GM11168 (cell line): ENCODE data around the gene ORC3.

ENCODE experiments used
- in situ Hi-C: fragments of 300-500 bp; cut with MboI; formaldehyde crosslinking; loops from one replicate; pipeline ENCODE4 v1.12.0; 2022; ENCODE audit warnings: low sequenced_read_pairs; ENCODE audit not compliant: unreplicated experiment

Gene ORC3

DNA sequence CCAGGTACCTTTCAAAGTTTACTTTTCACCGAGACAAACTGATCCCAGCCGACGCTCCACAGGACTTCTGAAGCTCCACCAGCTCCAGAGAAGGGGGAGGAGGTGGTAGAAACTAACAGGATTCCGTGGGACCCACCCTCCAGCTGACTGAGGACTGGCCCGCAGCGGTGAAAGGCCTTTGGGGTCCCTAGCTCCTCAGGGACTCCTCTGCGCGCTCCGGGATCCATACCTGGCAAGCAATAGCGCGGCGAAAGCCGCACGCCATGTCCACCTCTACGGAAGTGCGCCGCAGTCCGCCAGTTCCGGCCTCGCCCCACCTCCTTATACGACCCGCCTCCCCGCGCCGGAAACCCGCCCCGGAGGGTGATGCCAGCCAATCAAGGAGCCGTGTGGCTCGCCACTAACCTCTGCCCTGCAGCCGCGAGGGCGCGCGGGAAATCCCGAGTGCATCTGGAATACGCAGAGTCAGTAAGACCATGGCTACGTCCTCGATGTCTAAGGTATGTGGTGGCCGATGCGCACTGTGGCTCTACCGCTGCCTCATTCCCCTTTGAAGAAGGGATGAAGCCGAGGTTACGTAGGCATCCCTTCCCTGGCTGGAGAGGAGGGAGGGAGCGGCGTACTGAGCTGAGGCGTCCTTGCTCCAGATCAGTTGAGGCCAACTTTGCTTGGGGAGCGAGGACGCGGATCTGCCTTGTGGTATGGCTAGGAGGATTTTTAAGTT, at the start of gene ORC3, which contains the start of gene RARS2:
Gene ORC3, plus strand, starts transcription at position 443 of the 724 bp plus-strand sequence. Its CDS starts 34 bp downstream, at position 477.
Gene RARS2, minus strand, starts transcription at position 295 of the 724 bp plus-strand sequence. Its CDS starts 30 bp downstream, at position 265.
- in situ Hi-C loops = no loop called here

DNA sequence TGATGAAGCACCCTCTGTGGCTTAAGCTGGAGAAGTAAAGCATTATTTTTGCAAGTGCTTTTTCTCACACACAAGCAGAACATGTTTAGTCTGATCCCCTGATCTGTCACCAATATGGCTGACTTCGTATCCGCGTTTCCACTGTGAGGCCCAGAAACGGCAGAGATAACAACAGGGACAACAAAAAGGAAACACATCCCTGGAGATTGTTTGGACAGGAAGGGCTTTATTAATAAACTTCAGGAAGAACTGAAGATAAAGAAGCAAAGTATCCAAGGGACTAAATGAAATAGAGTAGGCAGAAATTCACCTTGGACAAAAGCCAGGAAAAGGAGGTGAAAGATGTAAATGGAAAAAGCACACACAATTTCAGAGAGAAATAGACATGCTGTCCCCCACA, 49.4 kb upstream of the ORC3 start:
- in situ Hi-C loops = no loop called here

GRCh38 chr6:87541041-87541440, 48.9 kb upstream of the ORC3 start:
- in situ Hi-C loops = no loop called here

GRCh38 chr6:87541744-87542143, 48.2 kb upstream of the ORC3 start:
- in situ Hi-C loops = no loop called here

DNA sequence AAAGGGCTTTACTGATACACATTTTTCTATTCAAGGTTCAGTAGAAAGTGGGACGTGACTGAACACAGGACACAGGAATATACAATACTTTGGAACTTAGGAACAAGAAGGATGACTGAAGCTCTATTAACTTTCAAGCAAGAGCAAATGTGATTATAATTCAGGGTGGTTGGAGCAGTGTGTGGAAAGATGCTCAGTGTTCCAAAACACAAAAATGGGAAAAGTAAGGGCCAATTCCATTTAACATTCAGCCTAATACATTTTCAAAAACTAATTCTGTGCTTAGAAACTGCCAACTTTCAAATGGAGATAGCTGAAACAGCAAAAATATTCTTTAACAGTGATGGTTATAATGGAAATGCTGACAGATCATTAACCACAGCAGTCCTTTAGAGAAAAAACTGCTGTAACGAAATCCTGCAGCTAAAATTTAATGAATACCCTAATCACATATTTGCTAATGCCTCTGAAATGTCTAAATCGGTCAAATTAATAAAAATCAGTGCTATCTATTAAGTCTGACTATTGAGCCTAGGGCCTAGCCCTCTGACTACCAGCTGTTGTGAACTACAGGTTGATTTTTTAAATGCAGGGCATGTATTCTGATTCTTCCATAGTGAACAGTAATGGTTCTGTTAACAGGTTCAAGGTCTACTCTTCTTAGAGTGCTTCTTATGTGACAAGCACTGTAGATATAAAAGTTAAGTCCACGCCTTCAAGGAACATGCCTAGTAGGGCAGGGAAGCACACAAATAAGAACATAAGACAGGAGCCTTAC, 46.0 kb upstream of the ORC3 start:
- in situ Hi-C loops = no loop called here

DNA sequence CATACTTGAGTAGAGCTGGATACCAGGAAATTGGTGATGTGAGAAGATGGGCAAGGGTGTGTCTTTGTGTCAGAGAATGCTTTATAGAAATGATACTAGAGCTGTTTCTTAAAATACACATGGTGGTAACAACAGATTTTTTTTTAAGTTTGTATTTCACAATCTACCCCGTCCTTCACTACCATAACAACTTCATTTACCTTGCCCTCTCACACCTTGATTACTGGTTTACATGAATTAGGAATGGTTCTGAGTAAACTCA, 45.5 kb upstream of the ORC3 start:
- in situ Hi-C loops = no loop called here

GRCh38 chr6:87551799-87552198, 38.1 kb upstream of the ORC3 start:
- in situ Hi-C loops = no loop called here

DNA sequence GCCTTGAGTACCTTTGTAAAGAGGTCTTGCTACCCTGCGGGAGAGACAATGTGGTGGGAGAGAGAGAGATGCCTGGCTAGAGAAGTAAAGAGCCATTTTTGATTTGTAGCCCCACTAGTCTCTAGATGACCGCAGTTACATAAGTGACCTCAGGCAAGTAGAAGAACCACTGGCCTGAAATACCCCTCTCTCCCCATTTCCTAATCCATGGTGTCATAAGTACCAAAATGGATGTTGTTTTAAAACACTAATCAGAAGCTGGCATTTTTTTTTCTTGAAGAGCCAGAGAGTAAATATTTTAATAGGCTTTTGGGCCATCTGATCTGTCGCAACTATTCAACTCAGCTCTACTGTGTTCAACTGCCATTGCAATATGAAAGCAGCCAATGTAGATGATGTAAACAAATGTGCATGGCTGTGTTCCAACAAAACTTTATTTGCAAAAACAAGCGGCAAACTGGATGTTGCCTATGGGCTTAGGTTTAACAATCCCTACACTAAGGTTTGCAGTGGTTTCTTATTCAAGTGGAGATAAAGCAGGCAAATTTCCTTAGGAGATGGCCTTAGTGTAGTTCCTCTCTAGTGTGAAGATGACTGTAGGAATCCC, 36.7 kb upstream of the ORC3 start:
- in situ Hi-C loops = no loop called here

DNA sequence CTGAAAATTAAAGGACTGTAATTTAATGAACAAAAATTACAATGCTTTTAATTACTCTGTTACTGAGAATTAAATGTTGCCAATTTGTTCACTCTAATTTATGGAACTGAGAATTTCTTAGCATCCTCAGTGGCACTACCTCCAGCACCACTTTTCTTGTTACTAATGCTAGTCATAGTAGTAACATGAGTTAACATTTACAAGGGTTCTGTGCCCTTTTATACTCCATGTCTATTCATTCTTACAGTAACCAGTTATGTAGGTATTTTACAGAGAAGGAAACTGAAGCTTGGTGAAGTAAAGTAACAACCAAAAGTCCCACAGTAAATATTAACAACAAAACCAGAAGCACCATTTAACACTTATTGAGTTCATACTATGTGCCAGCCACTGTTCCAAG, 34.4 kb upstream of the ORC3 start:
- in situ Hi-C loops = no loop called here

GRCh38 chr6:87558446-87558845, 31.5 kb upstream of the ORC3 start:
- in situ Hi-C loops = no loop called here

DNA sequence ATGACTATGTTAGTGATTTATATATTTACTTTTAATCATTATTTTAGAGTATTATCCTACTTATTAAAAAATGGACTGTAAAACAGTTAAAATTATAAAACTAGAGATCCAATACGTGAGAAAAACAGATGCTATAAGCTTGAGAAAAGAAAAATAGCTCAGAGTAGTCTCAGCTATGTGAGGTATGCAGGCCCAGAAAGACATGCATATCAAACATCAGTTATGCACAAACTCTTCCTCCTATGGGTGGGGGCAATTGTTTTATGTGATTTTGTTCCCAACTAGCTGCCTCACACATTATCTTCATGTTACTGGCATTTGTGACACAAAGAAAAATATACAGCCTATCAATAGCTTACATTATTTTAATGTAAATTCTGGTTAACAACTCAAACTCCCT, 28.9 kb upstream of the ORC3 start:
- in situ Hi-C loops = no loop called here

DNA sequence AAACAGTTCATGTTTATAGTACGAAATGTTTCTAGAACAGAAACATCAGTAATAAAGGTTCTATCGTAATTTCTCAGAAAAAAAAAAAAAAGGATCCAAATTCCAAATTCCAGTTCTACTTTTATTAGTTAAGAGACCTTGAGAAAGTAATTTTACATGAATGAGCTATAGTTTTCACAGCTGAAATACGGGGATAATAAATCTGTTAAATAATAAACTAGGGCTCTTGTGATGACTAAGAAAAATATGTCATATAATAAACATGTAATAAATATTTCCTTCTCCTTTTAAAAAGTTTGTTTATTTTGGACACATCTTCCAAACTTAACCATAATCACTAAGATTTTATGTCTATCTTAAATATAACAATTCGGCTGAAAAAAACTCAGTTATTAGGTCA, 17.9 kb upstream of the ORC3 start:
- in situ Hi-C loops = no loop called here

DNA sequence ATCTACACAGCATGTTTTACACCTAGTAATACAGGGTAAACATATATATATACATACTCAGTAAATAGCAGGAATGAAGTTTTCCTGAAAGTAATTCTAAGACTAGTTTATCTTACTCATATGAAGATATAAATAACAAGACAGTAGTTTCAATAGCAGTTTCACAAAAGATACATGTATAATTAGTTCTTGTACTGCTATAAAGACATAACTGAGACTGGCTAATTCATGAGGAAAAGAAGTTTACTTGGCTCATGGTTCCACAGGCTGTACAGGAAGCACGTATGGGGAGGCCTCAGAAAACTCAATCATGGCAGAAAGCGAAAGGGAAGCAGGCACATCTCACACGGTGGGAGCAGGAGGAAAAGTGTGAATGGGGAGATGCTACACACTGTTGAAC, 17.1 kb upstream of the ORC3 start:
- in situ Hi-C loops = no loop called here

DNA sequence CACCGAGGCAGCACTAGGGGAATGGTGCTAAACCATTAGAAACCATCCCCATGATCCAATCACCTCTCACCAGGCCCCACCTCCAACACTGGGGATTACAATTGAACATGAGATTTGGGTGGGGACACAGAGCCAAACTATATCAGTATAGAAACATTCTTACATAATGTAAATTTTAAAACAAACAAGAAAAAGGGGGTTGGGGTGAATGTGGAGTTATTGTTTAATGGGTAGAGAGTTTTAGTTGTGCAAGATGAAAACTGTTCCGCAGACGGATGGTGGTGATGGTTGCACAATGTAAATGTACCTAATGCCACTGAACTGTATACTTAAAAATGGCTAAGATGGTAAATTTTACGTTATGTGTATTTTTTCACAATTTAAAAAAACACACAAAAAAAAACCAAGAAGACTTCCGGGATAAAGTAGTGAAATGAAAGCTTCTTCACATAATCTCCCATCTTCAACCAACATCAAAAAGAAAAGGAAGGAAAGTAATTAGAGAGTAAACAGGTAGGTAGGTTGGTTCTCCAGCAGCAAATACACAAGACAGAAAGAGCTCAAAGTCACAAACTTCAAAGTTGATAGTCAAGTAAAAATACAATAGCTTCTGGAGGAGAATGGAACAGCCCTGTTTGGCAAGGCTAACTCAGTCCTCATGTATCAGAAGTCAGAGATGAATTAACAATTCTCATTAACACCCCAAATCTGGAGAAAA, 16.5 kb upstream of the ORC3 start:
- in situ Hi-C loops = no loop called here

- in situ Hi-C loops = no loop called here
Measured at GRCh38 chr6:87574237-87574804, 15.6 kb upstream of the ORC3 start.

GRCh38 chr6:87575423-87575822, 14.5 kb upstream of the ORC3 start:
- in situ Hi-C loops = no loop called here

GRCh38 chr6:87583822-87584221, 6.1 kb upstream of the ORC3 start:
- in situ Hi-C loops = no loop called here

GRCh38 chr6:87586371-87587077, 3.4 kb upstream of the ORC3 start:
- in situ Hi-C loops = no loop called here

DNA sequence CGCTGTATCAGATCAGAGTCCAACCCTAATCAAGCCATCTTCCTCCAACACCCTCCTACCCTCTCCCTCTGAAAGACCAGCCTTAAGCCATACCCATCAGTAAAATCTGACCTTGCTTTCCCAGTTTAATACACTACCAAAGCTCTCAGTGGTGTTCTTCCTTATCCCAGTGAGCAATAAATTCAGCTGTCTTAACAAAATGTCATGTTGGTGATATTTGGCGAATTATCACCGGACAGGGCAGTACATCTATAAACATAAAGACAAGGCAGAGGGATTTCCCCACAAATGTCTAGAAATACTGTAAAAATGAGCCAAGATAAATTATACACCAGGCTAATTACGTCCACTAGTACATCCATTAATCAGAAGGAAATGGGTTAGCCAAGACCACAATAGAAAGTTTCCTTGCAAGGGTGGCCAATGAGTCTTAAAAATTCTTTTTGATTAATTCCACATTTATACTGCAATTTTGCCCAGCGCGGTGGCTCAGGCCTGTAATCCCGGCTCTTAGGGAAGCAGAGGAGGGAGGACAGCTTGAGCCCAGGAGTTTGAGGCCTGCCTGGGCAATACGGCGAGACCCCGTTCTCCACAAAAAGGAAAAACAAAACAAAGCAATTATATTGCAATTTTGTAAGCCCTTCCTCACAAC, 1.1 kb upstream of the ORC3 start:
- in situ Hi-C loops = no loop called here
